Activated T-helper 1 cell treated with Interleukin-2 at 50 U/mL for 16 hours (primary cell): Measurements from ENCODE around the gene ATP6V0D1.

ENCODE experiments used
- DNase-seq: peaks from one replicate; pipeline ENCODE4 v3.0.0-alpha.2; 2020; ENCODE audit warnings: low read depth

The ATP6V0D1 gene

DNA sequence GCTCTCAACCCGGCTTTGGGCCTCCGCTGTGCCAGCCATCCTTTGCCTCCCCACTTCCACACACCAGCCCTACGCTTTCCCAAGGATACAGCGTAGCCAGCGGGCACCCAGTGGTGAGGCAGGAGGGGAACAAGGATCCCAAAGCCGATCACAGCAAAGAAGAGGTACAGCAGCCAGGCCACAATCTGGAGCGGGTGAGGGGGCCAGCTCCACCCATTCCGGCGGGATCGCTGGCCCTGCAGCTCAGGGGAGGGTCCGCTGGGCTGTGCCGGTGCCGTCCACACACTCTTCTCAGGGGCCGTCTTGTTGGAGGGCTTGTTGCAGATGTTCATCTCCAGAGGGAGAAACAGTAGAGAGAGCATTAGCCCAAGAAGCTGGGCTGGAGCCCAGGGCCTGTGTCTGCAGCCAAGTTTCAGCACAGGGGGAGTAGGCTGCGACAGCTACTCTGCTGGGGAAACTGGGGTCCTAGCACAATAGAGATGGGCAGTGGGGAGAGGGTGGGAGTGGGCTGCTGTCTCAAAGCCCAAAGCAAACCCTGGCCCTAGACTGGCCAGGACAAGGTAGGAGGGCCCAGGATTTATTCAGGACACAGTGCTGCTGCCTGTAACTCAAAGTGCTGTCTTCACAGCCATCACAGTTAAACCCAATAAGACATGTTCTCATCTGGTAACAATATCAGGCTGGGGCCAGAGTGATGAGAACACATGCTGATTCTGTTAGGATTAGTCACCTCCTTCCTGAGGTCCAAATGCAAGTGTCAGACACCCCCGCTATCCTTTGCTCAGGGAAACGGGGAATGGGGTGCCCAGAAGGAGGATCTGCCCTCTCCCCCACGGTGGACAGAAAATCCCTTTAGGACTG is 74.6 kb downstream of the ATP6V0D1 start:
- no peak for DNase-seq

DNA sequence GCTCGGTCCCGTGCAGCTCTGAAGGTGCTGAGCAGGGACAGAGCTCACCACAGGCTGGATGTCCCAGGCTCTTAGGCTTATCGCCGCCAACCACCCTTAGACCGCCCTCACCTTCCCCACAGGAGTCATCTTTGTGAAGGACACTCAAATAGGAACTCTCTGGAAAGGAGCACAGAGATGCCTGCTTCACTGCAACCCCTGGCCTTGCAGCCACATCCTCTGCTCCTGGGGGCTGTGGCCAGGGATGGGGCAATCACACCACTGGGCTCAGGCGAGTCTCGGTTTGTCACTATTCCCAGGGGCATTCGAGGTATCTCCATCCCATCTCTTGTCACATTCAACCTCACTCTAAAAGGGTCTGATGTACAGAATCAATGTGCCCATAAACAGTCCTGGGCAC is 75.6 kb downstream of the ATP6V0D1 start:
- DNase-seq, result no peak

DNA sequence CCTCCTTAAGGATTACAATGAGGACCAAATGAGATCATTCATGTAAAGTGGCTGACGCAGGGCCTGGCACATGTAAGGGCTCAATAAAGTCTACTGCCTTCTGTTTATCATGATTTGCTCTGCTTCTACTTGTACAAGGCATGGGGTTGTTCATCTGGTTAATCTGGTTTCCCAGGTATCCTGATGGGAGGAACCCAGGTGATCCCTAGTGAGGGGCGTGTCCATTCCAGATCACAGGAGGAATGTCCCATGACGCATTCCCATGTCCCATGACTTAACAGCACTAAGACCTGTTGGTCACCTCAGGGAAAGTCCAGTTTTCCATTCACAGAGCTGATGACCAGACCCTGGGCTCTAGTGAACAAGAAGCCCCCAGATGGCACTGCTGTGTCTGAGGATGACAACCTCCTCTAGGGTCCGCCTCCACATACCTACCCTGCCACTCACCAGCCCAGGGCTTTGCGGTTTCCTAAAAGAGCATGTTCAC is 76.2 kb downstream of the ATP6V0D1 start:
- DNase-seq, result no peak

GRCh38 chr16:67403976-67404555 is 76.9 kb downstream of the ATP6V0D1 start:
- no peak for DNase-seq

DNA sequence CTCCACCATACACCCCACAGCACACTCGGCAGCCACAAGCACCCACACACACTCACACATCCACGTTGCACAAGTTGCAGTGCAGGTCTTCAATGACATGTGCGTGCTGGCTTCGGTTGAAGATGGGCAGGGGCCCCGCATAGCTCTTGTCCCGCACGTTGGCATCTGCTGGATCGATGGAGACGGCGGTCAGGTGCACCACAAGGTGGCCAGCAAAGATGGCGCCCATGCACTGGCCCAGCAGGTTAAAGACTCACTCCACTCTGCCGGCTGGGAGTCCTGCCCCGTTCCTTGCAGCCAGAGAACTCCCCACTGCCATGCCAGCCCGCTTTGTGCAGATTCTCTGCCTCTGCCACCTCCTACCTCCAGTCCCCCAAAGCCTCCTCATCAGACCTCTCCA is 80.1 kb downstream of the ATP6V0D1 start:
- no peak for DNase-seq

- DNase-seq, result no peak
Observed at GRCh38 chr16:67399749-67400704, 80.9 kb downstream of the ATP6V0D1 start.

DNA sequence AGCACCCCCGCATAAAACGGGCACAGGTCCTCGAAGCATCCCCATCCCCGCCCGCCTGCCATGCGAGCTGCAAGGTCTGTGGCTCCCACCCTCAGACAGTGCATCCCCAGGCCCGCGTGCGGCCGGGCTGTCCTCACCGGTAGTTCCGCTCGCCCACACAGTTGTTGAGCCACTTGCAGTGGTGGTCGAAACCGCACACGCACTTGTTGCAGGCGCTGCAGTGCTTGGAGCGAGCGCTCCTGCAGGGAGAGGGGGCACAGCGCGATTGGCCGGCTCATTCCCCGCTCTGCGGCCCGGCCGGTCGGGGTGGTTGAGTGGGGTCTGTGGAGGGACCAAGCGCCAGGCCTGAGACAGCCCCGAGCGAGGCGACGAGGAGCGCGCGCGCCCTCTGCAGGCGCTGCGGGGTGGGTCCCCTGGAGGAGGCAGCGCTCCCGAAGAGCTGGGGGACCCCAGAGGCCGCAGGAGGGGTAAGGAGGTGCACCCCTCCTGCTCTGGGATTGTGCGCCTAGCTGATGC is 81.7 kb downstream of the ATP6V0D1 start:
- peak; percentile 13 for DNase-seq

DNA sequence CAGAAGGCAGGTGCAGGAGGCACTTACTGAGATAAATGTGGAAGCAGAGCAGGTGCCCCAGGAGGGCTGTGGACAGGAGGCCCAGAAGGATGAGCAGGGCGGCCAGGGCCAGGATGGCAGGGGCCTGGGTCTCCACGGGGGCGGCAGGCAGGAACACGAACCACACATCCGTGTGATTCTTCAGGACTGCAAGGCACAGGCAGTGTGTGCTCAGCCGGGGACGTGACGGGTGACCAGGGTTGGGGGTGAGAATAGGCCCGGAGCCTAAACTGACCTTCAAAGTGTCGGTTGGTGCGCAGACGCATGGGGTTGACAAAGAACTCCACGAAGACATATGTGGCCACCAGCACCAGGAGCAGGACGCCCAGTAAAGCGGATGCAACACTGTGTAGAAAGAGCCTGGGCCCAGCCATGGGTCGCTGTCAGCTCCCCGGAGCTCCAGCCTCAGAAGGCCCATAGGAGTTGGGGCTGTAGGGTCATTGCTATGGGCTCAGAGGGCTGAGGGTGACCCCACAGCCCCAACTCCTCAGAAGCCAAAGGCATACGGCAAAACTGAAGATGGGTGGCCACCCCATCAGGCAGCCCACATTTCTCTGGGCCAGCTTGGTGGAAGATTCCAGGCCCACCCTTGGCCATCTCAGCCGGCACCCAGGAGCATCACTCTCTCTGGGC is 82.3 kb downstream of the ATP6V0D1 start:
- DNase-seq, result no peak

DNA sequence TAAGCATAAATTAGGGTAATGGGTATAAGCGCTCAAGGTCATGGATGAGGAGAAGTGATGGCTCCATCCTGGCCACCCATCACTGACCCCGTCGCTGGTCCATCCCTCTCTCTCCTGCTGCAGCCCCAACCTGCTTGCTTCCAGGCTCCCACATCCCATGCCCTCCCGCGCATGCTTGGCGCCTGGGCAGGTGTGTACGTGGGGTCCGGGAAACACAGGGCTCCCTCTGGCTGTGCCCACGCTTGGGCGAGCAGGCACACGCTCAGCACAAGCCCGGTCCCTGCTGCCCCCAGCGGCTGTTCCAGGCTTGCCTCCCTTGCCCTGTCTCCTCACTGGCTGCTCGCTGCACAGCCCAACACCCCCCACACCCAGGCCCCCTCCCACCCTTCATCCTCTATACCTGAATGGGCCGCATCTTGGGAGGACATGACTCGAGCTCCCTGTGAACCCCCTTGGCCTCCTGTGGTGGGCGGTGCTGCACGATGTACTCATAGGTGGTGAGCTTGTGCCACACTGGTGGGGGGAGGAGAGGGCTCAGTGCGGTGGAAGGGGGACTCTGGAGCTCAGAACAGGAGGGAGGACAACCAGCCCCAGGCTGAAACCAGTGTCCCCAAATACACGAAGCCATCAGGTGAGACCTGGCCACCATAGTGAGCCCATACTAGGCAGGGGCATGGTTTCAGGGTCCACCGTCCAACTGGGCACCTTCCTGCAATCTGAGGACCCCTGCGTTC is 83.0 kb downstream of the ATP6V0D1 start:
- DNase-seq, result no peak

- no peak for DNase-seq
Observed at GRCh38 chr16:67397036-67397801, 83.7 kb downstream of the ATP6V0D1 start.

DNA sequence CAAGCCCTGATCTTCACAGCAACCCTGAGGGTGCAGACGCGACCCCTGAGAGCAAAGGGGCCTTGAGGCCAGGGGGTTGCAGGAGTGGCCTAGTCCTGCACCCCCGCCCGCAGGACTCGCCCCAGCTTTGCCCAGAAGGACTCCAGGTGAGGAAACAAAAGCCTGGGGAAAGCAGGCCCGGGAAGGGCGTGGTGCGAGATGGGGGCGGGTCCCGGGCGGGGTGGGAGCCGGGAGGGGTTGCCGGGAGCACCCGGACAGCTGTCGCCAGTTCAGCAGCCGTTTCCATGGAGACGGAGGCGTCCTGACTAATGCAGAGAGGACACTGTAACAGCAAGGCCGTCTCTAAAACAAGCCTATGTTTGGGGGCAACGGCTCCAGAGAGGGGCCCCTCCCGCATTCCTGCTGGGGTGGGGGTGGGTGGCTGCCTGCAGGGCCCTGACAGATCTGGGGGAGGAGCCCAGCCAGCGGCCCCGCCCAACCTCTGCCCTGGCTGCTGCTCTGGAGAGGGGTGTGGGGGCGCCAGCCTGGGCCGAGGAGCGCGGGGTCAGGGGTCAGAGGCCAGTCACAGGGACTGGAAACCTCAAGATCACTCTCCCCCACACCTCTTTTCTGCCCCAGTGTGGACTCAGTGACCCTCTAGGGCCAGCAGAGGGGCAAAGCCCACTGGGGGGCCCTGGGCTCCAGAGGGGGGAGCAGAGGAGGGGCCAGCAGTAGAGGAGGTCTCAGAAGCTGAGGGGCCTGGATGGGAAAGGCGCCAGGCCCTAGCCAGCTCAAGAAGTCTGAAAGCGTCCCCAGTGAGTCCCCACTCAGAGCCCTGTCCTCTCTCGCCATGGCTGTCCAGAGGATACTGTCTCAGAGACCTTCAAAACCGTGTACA is 84.6 kb downstream of the ATP6V0D1 start:
- no peak for DNase-seq

DNA sequence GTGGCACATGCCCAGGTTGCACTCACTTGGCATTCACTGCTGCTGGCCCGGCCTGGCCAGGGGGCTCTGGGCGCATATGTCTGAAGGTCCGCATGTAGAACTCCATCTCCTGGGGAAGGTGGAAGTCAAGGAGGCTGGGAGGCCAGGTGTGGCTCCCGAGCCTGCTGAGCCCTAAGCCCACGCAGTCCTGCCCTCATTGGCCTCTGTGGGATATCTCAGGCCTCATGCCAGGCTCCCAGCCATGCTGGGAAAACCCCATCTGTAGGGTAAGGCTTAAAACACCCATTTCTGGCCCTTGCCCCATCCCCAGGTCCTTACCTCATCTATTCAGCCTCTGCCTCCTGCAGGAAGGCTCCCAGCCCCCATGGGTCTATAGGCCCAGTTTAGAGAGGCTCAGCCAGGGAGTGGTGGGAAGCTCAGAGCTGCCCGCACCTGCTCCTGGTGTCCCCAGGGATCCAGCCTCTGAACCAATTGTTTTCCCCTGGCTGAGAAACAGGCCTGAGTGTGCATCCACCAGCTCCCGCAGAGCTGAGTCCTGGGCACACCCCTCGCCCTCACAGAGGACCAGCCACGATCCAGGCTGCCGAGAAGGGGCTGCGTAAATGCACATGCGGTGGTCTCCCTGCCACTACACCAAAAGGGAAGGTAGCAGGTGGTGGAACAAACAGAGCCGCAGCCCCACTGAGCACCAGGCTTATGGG is 85.3 kb downstream of the ATP6V0D1 start:
- DNase-seq, result no peak

GRCh38 chr16:67395105-67395457 is 85.9 kb downstream of the ATP6V0D1 start:
- DNase-seq, result no peak

DNA sequence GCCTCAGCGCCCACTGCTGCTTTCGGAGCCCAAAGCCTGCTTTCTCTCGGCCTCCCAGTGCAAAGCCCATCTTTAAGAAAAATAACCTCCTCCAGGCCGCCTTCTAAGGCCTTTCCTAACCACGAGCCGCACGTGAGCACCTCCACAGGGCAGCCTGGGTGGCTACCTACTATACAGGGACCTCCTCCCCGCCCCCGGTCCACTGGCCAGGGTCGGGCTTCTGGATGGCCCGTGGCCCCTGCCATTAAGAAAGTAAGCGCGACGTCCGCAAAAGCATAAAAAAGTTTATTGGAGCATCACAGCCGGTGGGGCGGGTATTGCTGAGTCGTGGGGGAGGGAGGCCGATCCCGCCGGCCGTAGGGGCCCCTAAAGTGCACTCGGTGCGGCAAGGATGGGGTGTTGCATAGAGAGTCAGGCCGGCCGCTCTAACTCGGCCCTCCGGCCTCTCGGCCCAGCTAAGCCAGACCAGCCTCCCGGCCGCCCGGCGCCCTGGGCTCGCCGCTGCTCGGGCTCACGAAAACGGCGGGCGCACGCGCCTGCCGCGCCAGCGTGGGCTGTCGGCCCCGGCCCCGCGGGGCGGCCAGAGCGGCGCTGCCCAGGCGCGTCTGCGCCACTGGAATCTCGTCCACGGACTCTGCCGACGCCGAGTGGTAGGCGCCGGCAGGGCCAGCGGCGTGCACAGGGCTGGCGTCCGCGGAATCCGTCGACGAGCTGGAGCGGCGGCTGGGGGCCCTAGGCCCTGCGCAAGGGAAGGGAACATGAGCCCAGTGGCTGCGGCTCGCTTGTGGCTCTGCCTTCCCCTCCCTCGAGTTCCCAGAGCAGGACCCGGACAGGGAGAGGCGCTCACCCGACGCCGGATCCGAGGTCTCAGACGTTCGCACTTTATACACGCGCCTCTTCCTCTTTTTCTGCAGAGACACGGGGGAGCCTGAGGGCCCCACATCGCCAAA is 86.5 kb downstream of the ATP6V0D1 start:
- DNase-seq, result no peak

GRCh38 chr16:67393788-67394154 is 87.2 kb downstream of the ATP6V0D1 start:
- no peak for DNase-seq

DNA sequence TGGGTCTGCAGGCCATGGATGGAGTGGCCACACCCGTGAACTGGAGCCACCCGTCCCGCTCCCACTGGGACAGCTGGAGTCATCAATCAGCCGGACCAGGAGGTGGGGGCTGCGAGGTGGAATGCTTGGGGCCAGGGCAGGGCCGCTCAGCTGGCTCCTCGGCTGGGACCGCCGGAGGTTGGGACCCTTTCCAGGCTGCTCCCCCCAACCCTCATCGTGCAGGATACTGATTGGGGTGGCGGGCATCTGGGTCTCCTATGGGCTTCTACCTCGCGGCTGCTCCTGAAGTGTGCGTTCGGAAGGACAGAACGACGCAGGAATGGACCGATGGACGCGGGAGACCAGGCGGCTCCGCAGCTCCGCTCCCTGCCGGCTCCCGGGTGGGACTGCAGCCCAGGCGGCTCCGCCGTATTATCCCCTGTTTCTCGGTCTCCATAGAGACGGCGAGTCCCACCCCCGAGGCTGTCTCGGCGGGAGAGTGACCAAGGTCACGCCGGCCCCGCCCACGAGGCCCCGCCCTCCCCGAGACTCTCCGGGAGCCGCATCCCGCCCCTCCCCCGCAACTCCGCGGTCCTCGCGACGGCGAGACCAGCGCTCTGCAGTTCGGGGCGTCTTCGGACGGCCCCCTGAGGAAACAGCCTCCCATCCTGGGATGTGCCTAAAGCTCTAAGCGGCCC is 87.7 kb downstream of the ATP6V0D1 start, which contains the start of gene TPPP3:
TPPP3 (minus strand) TSS at position 388 of the 677 bp plus-strand sequence. CDS start 2,387 bp downstream, outside the sequence.
- DNase-seq, result peak; percentile 12
